HG03378 (cell line): Measurements from ENCODE around the gene KDM4C.
A peak's percentile ranks its signal among the peaks of the same experiment; 100 is the strongest.

ENCODE experiments used
- ATAC-seq: cut with Tn5 transposase; IDR thresholded peaks from one replicate; pipeline ENCODE4 v1.9.1; 2021; ENCODE audit warnings: mild to moderate bottlenecking, moderate library complexity; ENCODE audit not compliant: unreplicated experiment

KDM4C gene

DNA sequence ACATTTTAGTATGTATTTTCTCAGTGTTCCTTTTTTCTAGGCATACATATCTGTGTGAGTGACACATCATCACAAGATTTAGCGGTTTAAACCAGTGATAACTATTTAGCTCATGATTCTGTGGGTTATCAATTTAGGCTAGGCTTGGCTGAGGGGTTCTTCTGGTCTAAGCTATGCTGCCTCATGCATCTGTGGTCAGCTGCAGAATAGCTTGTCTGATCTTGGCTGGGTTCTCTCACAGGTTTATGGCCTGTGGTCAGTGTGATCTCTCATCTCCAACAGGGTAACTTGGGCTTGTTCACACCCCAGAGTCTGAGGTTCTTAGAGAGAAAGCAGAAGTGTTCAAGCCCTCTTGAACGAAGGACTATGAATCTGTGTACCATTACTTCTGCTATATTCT lies 363.3 kb downstream of the KDM4C start:
- ATAC-seq = peak; percentile 56

- no peak for ATAC-seq
Measured at GRCh38 chr9:7121664-7122063, 363.9 kb downstream of the KDM4C start.

GRCh38 chr9:7123743-7124142 lies 366.0 kb downstream of the KDM4C start:
- ATAC-seq = no peak

GRCh38 chr9:7125231-7125630 lies 367.5 kb downstream of the KDM4C start:
- no peak for ATAC-seq

- no peak for ATAC-seq
Measured at GRCh38 chr9:7129391-7129790, 371.6 kb downstream of the KDM4C start.

- no peak for ATAC-seq
Measured at GRCh38 chr9:7130266-7130820, 372.6 kb downstream of the KDM4C start.

DNA sequence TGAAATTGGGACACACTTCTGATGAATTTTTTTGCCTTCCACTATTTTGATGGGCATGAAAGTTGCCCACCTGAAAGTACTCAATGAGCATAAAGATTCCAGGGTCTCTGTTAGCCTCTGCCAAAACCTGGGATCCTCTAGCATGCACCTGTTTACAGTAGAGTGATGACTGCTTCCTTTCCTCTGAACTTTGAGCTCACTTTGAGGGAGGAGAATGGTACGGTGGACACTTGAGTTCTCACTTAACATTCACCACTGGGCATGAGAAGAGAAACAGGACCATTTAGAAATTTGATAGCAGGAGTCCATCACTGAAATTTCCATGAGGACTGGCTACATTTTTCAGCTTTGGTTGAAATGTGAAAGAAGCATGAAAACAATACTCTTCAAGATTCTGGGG lies 374.8 kb downstream of the KDM4C start:
- no peak for ATAC-seq

GRCh38 chr9:7135735-7136134 lies 378.0 kb downstream of the KDM4C start:
- ATAC-seq = no peak

- no peak for ATAC-seq
Measured at GRCh38 chr9:7137040-7137439, 379.3 kb downstream of the KDM4C start.

GRCh38 chr9:7137571-7137970 lies 379.8 kb downstream of the KDM4C start:
- no peak for ATAC-seq

- ATAC-seq = no peak
Measured at GRCh38 chr9:7139886-7140285, 382.1 kb downstream of the KDM4C start.

DNA sequence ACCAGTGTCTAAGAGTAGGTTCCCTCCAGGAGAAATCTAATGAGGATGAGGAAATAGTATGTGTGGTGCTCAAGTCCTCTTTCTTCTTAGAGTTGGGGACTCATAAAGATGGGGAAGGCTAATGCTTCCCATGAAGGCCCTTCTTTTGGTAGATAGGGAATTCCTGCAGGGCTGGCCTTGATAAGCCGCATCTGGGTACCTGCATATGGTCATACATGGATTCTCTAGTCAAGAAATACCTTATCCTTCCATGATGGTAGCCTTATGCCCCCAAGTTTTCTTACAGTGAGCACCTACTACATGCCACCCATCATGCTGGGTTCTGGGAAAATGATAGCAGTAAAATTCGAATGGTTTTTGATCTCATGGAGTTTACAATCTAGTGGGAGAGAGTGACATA lies 382.6 kb downstream of the KDM4C start:
- ATAC-seq = no peak

- ATAC-seq = no peak
Measured at GRCh38 chr9:7143645-7144200, 385.9 kb downstream of the KDM4C start.

- no peak for ATAC-seq
Measured at GRCh38 chr9:7144265-7145046, 386.7 kb downstream of the KDM4C start.

DNA sequence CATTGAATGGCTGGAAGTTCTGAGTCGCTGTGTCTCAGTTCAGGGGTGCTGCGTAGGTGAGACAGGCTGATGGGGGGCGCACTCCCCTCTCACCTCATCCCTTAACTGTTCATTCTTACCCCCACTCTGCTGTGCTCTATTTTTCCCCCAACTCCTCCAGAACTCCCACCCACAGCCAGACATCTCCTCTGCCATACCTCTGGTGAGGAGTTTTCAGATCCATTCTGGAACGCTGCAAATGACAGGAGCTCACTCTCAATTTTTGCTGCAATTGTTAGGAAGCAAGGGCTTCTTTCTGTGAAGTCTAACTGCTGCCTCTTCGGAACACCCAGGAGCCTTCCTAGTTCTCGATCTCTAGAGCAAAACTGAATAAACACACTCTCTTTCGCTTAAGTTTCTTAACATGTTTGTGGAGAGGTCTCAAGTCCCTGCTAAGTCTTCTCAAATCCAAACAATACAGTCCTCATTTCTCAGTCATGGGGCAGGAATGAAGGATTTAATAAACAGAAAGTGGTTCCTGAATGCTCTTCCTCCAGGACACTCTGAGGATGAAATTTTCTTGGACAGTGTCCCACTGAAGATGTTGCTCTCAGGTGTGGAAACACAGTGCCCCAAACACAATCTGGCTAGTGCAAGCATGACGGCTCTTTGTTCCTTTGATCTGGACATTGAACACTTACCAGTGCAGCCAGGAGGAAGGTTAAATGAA lies 387.7 kb downstream of the KDM4C start:
- ATAC-seq = no peak

GRCh38 chr9:7146582-7146981 lies 388.8 kb downstream of the KDM4C start:
- no peak for ATAC-seq

- no peak for ATAC-seq
Measured at GRCh38 chr9:7147121-7148090, 389.6 kb downstream of the KDM4C start.

DNA sequence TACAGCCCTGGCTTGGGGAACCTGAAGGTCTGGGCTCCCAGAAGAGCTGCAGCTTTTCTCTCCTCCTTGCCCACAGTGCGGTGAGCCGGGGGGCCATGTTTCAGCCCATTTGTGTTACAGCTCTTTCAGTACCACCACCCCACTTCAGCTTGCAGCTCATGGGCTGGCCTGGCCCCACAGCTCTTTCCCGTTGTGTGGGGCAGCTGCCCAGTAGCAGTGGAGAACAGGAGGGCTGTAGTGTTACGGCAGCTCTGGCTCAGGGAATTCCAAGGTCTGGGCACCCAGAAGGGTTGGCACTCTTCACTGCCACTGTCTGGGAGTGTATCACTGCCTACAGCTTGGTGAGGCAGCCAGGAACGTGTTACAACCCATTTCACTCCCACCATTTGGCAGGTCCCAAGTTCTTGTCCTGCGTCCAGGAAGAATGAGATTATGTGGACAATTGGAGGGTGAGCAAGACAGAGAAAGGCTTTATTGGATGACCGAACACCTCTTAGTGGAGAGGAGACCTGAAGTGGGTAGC lies 390.5 kb downstream of the KDM4C start:
- ATAC-seq = no peak

DNA sequence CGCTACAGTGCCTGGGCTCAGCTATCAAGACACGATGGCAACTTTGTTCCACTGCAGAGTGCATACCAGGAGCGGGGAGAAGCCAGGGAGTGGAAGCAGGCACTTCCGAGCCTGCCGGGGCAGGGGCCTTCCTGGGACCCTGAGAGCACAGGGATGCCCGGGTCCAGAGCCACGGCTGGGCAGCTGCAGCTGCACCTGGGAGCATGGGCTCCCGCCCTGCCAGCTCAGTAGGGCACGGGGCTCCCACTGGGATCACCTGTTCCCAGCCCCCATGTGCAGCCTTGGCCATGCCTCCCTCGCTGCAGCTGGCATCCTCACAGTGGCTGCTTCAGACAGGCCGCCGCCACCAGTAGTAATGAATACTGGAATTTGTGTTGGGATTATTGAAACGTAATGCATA lies 391.5 kb downstream of the KDM4C start:
- no peak for ATAC-seq

GRCh38 chr9:7150153-7150890 lies 392.5 kb downstream of the KDM4C start:
- peak; percentile 52 for ATAC-seq
